CD4-positive, alpha-beta T cell (primary cell): ENCODE data around the gene GAPDHS. TPM values are rescaled to one million over a fixed set of nuclear protein-coding genes. Genes with fewer than 3 reads are reported as not detected.

Experiments used
- ATAC-seq: fragments of 200-7000 bp; cut with Tn5 transposase; one replicate; pipeline ENCODE4 v1.10.0; 2022; ENCODE audit warnings: mild to moderate bottlenecking; ENCODE audit not compliant: poor library complexity
- CTCF ChIA-PET: fragments of 350-600 bp; sonication (Branson Sonifier 250); formaldehyde crosslinking; loops from one replicate; lab custom pipeline; 2021; ENCODE audit warnings: antibody characterized with exemption, inconsistent platforms; lab: Charles Lee
- POLR2A ChIA-PET: fragments of 350-600 bp; sonication (Branson Sonifier 250); formaldehyde crosslinking; loops from one replicate; lab custom pipeline; 2021; ENCODE audit warnings: antibody characterized with exemption, inconsistent platforms; lab: Charles Lee
- DNase-seq, 14 experiments: peaks; one replicate each; pipeline ENCODE4 v3.0.0-alpha.2; 2013 to 2020; ENCODE audit warnings: mixed read lengths in 2 of 14
- H3K27ac ChIP-seq, 2 donors: one replicate each; pipeline versions ENCODE4 v1.5.1 to v1.7.0; 2013; ENCODE audit warnings: low read length in 2 of 2, low read depth in 1 of 2, mild to moderate bottlenecking in 1 of 2
- H3K27me3 ChIP-seq, 2 experiments: 1 replicate in 1 of 2; 2 replicates in 1 of 2; pipeline versions ENCODE4 v1.6.1 to v1.7.0; 2013; ENCODE audit warnings: low read length in 2 of 2, control low read depth in 1 of 2, mild to moderate bottlenecking in 1 of 2, moderate library complexity in 1 of 2; ENCODE audit not compliant: insufficient read depth in 2 of 2, control insufficient read depth in 1 of 2
- H3K36me3 ChIP-seq: one replicate; pipeline ENCODE4 v1.6.1; 2013; ENCODE audit warnings: low read length, control low read depth; ENCODE audit not compliant: insufficient read depth
- H3K4me1 ChIP-seq: one replicate; pipeline ENCODE4 v1.6.1; 2013; ENCODE audit warnings: low read length, control low read depth; ENCODE audit not compliant: insufficient read depth
- H3K4me3 ChIP-seq: one replicate; pipeline ENCODE4 v1.5.1; 2013; ENCODE audit warnings: mild to moderate bottlenecking, low read length, moderate library complexity
- H3K9me3 ChIP-seq, 2 experiments: 1 replicate in 1 of 2; 2 replicates in 1 of 2; pipeline versions ENCODE4 v1.6.1 to v1.7.0; 2013; ENCODE audit warnings: low read length in 2 of 2, mild to moderate bottlenecking in 2 of 2, control low read depth in 1 of 2, moderate library complexity in 1 of 2; ENCODE audit not compliant: control insufficient read depth in 1 of 2, insufficient read depth in 1 of 2
- H3K27ac Mint-ChIP-seq: one replicate; pipeline ENCODE4 v1.8.0; 2020; ENCODE audit warnings: mixed read lengths
- H3K27me3 Mint-ChIP-seq: one replicate; pipeline ENCODE4 v1.8.0; 2021; ENCODE audit warnings: mixed read lengths
- H3K36me3 Mint-ChIP-seq: one replicate; pipeline ENCODE4 v1.8.0; 2021; ENCODE audit warnings: low read depth, mixed read lengths
- H3K4me1 Mint-ChIP-seq: one replicate; pipeline ENCODE4 v1.8.0; 2021; ENCODE audit warnings: low read depth, mixed read lengths
- H3K4me3 Mint-ChIP-seq: one replicate; pipeline ENCODE4 v1.8.0; 2020; ENCODE audit warnings: mild to moderate bottlenecking, mixed read lengths
- H3K9me3 Mint-ChIP-seq: one replicate; pipeline ENCODE4 v1.8.0; 2020; ENCODE audit warnings: mixed read lengths
- intact Hi-C, 2 experiments: fragments of 100-400 bp; cut with DNase I in 1 of 2; cut with micrococcal nuclease in 1 of 2; formaldehyde crosslinking; loops; one replicate each; pipeline versions ENCODE4 v1.15.1 to v1.9.0; 2023 to 2025; cut with DNase I, micrococcal nuclease
- total RNA-seq, 174 experiments: library from RNA in 2 of 174; stranded (reverse) in 2 of 174; gene quantifications; one replicate each; pipeline ENCODE4 v1.2.3 and lab custom pipeline; 2021 to 2026
- TF ChIP-seq, protein P1 (sequence below): fragments of 200-600 bp; IDR thresholded peaks from one replicate; pipeline ENCODE4 v1.8.0; 2022; ENCODE audit warnings: antibody characterized with exemption, mild to moderate bottlenecking

Gene GAPDHS
- total RNA-seq, 2 experiments from 2014 or later = not detected

DNA sequence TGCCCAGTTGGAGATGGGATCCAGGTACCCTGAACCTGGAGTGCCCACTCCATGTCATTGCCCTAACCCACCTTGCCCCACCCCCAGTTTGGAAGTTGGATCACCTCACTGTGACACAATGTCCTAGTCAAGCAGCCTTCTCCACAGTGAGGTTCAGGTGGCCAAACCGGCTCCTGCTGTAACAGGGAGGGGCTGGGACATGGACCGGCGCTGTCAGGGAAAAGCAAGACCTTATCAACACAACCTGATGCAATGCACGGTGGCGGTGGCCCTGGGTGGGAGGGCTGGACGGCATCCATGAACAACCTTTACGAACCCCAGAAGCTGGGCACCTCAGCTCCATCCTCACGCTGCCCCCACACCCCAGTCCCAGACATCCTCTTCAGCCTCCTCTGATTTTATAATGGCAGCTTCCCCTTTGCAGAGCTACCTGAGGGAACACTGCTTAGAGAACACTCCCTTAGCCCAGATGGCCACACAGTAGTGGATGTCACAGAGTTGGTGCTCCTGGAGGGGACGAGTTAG, 41.4 kb upstream of the GAPDHS start:
- Histone ChIP-seq H3K4me1 (peaks cover 10% of the 10 kb centered on the region), H3K4me3 (no peak overlapping the region), H3K36me3 (no peaks in the 10 kb centered on the region), H3K27me3 (peaks cover 0 to 2% of the 10 kb centered on the region in 2 experiments), H3K9me3 (no peaks in the 10 kb centered on the region), H3K27ac (no peak overlapping the region)
- Mint-ChIP-seq H3K4me1 (peaks cover 8% of the 10 kb centered on the region), H3K36me3 (no peaks in the 10 kb centered on the region), H3K27me3 (peaks cover 23% of the 10 kb centered on the region), H3K9me3 (no peaks in the 10 kb centered on the region), H3K27ac (no peak overlapping the region), H3K4me3 (no peak overlapping the region)
- ChIA-PET CTCF (interaction anchor here (1.4 kb wide), 1 partner anchor 425 kb away, joined by 4 read pairs; no protein-coding TSS in a partner anchor), POLR2A (no interaction called here)
- intact Hi-C loops = no loop called here
- no peak for DNase-seq
- no peak for ATAC-seq
- TF ChIP-seq, protein P1, sequence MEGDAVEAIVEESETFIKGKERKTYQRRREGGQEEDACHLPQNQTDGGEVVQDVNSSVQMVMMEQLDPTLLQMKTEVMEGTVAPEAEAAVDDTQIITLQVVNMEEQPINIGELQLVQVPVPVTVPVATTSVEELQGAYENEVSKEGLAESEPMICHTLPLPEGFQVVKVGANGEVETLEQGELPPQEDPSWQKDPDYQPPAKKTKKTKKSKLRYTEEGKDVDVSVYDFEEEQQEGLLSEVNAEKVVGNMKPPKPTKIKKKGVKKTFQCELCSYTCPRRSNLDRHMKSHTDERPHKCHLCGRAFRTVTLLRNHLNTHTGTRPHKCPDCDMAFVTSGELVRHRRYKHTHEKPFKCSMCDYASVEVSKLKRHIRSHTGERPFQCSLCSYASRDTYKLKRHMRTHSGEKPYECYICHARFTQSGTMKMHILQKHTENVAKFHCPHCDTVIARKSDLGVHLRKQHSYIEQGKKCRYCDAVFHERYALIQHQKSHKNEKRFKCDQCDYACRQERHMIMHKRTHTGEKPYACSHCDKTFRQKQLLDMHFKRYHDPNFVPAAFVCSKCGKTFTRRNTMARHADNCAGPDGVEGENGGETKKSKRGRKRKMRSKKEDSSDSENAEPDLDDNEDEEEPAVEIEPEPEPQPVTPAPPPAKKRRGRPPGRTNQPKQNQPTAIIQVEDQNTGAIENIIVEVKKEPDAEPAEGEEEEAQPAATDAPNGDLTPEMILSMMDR = no peak

DNA sequence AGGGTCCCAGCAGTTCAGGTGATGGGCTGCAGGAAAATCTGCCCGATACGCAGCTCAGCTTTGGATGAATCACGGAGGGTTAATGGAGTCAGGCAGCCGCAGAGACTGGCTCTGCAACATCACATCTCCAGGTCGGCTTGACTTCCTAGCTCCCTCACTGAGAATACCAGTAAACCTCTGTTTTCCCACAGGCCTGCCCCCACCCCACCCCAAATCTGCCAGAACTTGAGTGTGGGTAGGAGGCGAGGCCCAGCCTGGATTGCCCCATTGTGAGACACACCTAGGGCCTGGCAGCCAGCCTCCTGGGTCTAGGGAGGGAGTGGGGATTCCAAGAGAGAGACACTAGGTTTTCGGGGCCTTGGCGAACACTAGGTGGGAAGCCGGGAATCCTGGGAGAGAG, 39.3 kb upstream of the GAPDHS start:
- no peak overlapping the region for H3K27ac Mint-ChIP-seq
- ChIA-PET POLR2A (no interaction called here), CTCF (no interaction called here)
- Histone ChIP-seq H3K27me3 (peaks cover 0 to 2% of the 10 kb centered on the region in 2 experiments), H3K27ac (no peak overlapping the region), H3K4me3 (no peak overlapping the region), H3K36me3 (no peaks in the 10 kb centered on the region), H3K9me3 (no peaks in the 10 kb centered on the region), H3K4me1 (peaks cover 10% of the 10 kb centered on the region)
- H3K36me3 Mint-ChIP-seq = no peaks in the 10 kb centered on the region
- peaks cover 15% of the 10 kb centered on the region for H3K27me3 Mint-ChIP-seq
- H3K4me3 Mint-ChIP-seq = no peak overlapping the region
- H3K4me1 Mint-ChIP-seq = peaks cover 8% of the 10 kb centered on the region
- intact Hi-C loops = loop anchor here (2.0 kb wide), 2 partner anchors 257 to 427 kb away; no protein-coding TSS in a partner anchor
- H3K9me3 Mint-ChIP-seq = no peaks in the 10 kb centered on the region
- ATAC-seq = no peak
- no peak for DNase-seq
- TF ChIP-seq, protein P1 = no peak

DNA sequence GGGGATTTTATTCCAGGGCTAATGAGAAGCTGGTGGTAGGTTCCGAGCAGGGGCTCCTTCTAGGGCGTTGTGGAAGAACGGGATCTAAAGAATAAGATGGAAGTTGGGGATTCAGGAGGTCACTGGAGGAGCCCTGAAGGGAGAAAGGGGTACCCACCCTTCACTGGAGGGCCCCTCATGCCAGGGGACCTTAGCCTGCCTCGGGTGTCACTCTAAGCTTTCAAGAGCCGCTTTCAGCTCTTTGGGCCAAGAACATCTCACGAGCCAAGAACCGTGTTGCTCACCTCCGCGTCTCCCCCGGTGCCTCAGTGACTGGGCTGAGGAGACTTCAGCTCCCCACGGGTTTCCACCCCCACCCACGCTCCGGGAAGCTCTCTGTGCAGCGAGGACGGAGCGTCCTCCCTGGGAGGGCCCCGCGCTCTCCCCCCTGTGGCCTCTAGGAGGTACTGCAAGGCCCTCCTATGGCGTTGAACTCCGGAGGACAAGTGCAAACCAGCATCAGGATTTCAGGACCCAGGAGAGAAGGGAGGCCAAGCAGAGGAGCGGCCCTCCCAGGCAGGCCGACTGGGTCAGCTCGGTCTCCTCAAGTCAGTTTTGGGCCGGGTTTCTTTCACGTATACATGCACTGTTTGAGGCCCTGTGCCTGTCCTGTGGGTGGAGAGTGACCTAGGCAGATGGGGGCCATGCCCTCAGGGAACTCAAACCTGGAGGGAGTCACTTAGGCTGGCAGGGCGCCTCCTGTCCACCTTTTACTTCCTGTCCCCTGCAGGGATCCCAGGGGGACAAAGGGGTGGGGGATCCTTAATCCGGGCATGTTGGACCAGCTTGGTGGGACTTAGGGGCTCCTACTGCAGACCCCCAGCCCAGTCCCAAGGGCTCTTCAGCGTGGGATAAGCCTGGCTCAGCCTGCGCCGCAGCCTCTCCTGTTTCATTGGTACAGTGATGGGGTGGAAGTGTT, 37.9 kb upstream of the GAPDHS start:
- no peaks in the 10 kb centered on the region for H3K9me3 ChIP-seq
- peaks cover 10% of the 10 kb centered on the region for H3K4me1 ChIP-seq
- H3K27ac ChIP-seq = no peak overlapping the region
- intact Hi-C loops = loop anchor here (1.0 to 5.0 kb wide), 4 partner anchors 143 to 429 kb away; no protein-coding TSS in a partner anchor
- H3K4me3 ChIP-seq = no peak overlapping the region
- DNase-seq (peak; percentile 46 to 82 (median 58)), ATAC-seq (peak; percentile 100)
- CTCF ChIA-PET = interaction anchor here (0.7 to 1.5 kb wide), 13 partner anchors 9 to 260 kb away, joined by 3 to 12 read pairs (median 4); partner anchors contain the start of gene FFAR1
- peaks cover 0 to 2% of the 10 kb centered on the region in 2 experiments for H3K27me3 ChIP-seq
- TF ChIP-seq, protein P1 = peak; percentile 91
- H3K27me3 Mint-ChIP-seq = peaks cover 15% of the 10 kb centered on the region
- no peak overlapping the region for H3K27ac Mint-ChIP-seq
- no peaks in the 10 kb centered on the region for H3K9me3 Mint-ChIP-seq
- POLR2A ChIA-PET = interaction anchor here (1.0 to 1.4 kb wide), 4 partner anchors 15 to 143 kb away, joined by 3 to 6 read pairs (median 4); no protein-coding TSS in a partner anchor
- no peaks in the 10 kb centered on the region for H3K36me3 Mint-ChIP-seq
- H3K4me1 Mint-ChIP-seq = peaks cover 8% of the 10 kb centered on the region
- H3K36me3 ChIP-seq = no peaks in the 10 kb centered on the region
- no peak overlapping the region for H3K4me3 Mint-ChIP-seq
